HG02642 (cell line): ENCODE data around the gene TMTC2.

Experiments used
- ATAC-seq: cut with Tn5 transposase; IDR thresholded peaks from one replicate; pipeline ENCODE4 v1.9.1; 2021; ENCODE audit warnings: mild to moderate bottlenecking; ENCODE audit not compliant: unreplicated experiment, poor library complexity

The TMTC2 gene

GRCh38 chr12:82981150-82981549 lies 294.4 kb downstream of the TMTC2 start:
- ATAC-seq = no peak

- no peak for ATAC-seq
These were observed 307.4 kb downstream of the TMTC2 start for GRCh38 chr12:82994117-82994516.

- peak; percentile 86 for ATAC-seq
These were observed 309.6 kb downstream of the TMTC2 start for GRCh38 chr12:82996168-82996812.

GRCh38 chr12:82998509-82998908 lies 311.8 kb downstream of the TMTC2 start:
- ATAC-seq = no peak

- no peak for ATAC-seq
These were observed 316.3 kb downstream of the TMTC2 start for GRCh38 chr12:83003026-83003425.

GRCh38 chr12:83005534-83006197 lies 319.0 kb downstream of the TMTC2 start:
- peak; percentile 81 for ATAC-seq

- no peak for ATAC-seq
These were observed 322.0 kb downstream of the TMTC2 start for GRCh38 chr12:83008703-83009102.

- ATAC-seq = no peak
These were observed 323.6 kb downstream of the TMTC2 start for GRCh38 chr12:83010169-83010804.

GRCh38 chr12:83015390-83016217 lies 328.9 kb downstream of the TMTC2 start:
- no peak for ATAC-seq

GRCh38 chr12:83016218-83016835 lies 329.6 kb downstream of the TMTC2 start:
- ATAC-seq = no peak

GRCh38 chr12:83016991-83017390 lies 330.3 kb downstream of the TMTC2 start:
- ATAC-seq = no peak

GRCh38 chr12:83018088-83018487 lies 331.4 kb downstream of the TMTC2 start:
- no peak for ATAC-seq

- ATAC-seq = no peak
These were observed 340.5 kb downstream of the TMTC2 start for GRCh38 chr12:83027021-83027723.

- ATAC-seq = no peak
These were observed 344.5 kb downstream of the TMTC2 start for GRCh38 chr12:83031196-83031595.

- ATAC-seq = no peak
These were observed 350.1 kb downstream of the TMTC2 start for GRCh38 chr12:83036847-83037246.

- no peak for ATAC-seq
These were observed 352.7 kb downstream of the TMTC2 start for GRCh38 chr12:83039413-83039812.

- no peak for ATAC-seq
These were observed 353.6 kb downstream of the TMTC2 start for GRCh38 chr12:83040339-83040738.

GRCh38 chr12:83040991-83041390 lies 354.3 kb downstream of the TMTC2 start:
- no peak for ATAC-seq

- ATAC-seq = no peak
These were observed 355.9 kb downstream of the TMTC2 start for GRCh38 chr12:83042441-83043200.
